GM23338 (cell line): ENCODE data around the gene TYW3. TPM values are rescaled to one million over a fixed set of nuclear protein-coding genes. Genes with fewer than 3 reads are reported as not detected.
A peak's percentile ranks its signal among the peaks of the same experiment; 100 is the strongest.

Source experiments
- ATAC-seq: fragments of 200-7000 bp; cut with Tn5 transposase; 3 replicates; pipeline ENCODE4 v1.9.1; 2020
- DNase-seq: peaks from one replicate; pipeline ENCODE4 v3.0.0-alpha.2; 2015; ENCODE audit warnings: low spot score
- H2AFZ ChIP-seq: fragments of 200-600 bp; sonication (generic); 2 replicates; pipeline ENCODE4 v1.8.0; 2016; ENCODE audit warnings: antibody characterized with exemption, mild to moderate bottlenecking, moderate library complexity
- H3F3A ChIP-seq: fragments of 200-600 bp; sonication (generic); replicated peaks from 2 replicates; pipeline ENCODE4 v1.8.0; 2017; ENCODE audit warnings: antibody characterized with exemption, mixed run types, low read depth
- H3K27ac ChIP-seq: fragments of 200-600 bp; sonication (generic); 2 replicates; pipeline ENCODE4 v1.6.1; 2016; ENCODE audit warnings: low read depth
- H3K27me3 ChIP-seq: fragments of 200-600 bp; sonication (generic); 2 replicates; pipeline ENCODE4 v1.8.0; 2016; ENCODE audit warnings: mild to moderate bottlenecking, mixed run types, moderate library complexity; ENCODE audit not compliant: insufficient read depth
- H3K36me3 ChIP-seq: fragments of 200-600 bp; sonication (generic); 2 replicates; pipeline ENCODE4 v1.8.0; 2016; ENCODE audit warnings: mild to moderate bottlenecking; ENCODE audit not compliant: insufficient read depth
- H3K4me1 ChIP-seq: fragments of 200-600 bp; sonication (generic); 2 replicates; pipeline ENCODE4 v1.8.0; 2016; ENCODE audit warnings: mild to moderate bottlenecking, moderate library complexity; ENCODE audit not compliant: insufficient read depth
- H3K4me2 ChIP-seq: fragments of 200-600 bp; sonication (generic); 2 replicates; pipeline ENCODE4 v1.7.1; 2017; ENCODE audit warnings: mixed run types
- H3K4me3 ChIP-seq: fragments of 200-600 bp; sonication (generic); 2 replicates; pipeline ENCODE4 v1.6.1; 2016; ENCODE audit warnings: mixed run types
- H3K79me2 ChIP-seq: fragments of 200-600 bp; sonication (generic); replicated peaks from 2 replicates; pipeline ENCODE4 v1.8.0; 2017; ENCODE audit warnings: mild to moderate bottlenecking; ENCODE audit not compliant: insufficient read depth
- H3K9me2 ChIP-seq: fragments of 200-600 bp; sonication (generic); 2 replicates; pipeline ENCODE4 v1.8.0; 2017; ENCODE audit not compliant: insufficient read depth
- H4K20me1 ChIP-seq: fragments of 200-600 bp; sonication (generic); replicated peaks from 2 replicates; pipeline ENCODE4 v1.8.0; 2017; ENCODE audit warnings: mild to moderate bottlenecking; ENCODE audit not compliant: insufficient read depth
- H3K27ac Mint-ChIP-seq: 2 replicates; pipeline ENCODE4 v1.8.0; 2020; ENCODE audit warnings: inconsistent platforms, mild to moderate bottlenecking, moderate library complexity, mixed read lengths
- H3K27me3 Mint-ChIP-seq: 3 replicates; pipeline ENCODE4 v1.8.0; 2022; ENCODE audit warnings: low read depth, mild to moderate bottlenecking, moderate library complexity, mixed read lengths, inconsistent platforms; ENCODE audit not compliant: insufficient read depth, poor library complexity
- H3K36me3 Mint-ChIP-seq: 3 replicates; pipeline ENCODE4 v1.8.0; 2021; ENCODE audit warnings: low read depth, mild to moderate bottlenecking, inconsistent platforms, moderate library complexity, mixed read lengths
- H3K4me1 Mint-ChIP-seq: 3 replicates; pipeline ENCODE4 v1.8.0; 2020; ENCODE audit warnings: mild to moderate bottlenecking, inconsistent platforms, mixed read lengths
- H3K4me3 Mint-ChIP-seq: 3 replicates; pipeline ENCODE4 v1.8.0; 2021; ENCODE audit warnings: moderate library complexity, mild to moderate bottlenecking, inconsistent platforms, mixed read lengths
- H3K9me3 Mint-ChIP-seq: 3 replicates; pipeline ENCODE4 v1.8.0; 2020; ENCODE audit warnings: moderate library complexity, mild to moderate bottlenecking, inconsistent platforms, mixed read lengths
- CTCF ChIP-seq, 2 experiments: fragments of 200-600 bp in 1 of 2; sonication (generic) in 1 of 2; conservative IDR thresholded peaks; 2 replicates each; pipeline versions ENCODE4 v1.5.1 to v1.6.1; 2016 to 2017; ENCODE audit warnings: antibody characterized with exemption in 2 of 2, low read depth in 2 of 2, mild to moderate bottlenecking in 2 of 2, moderate library complexity in 1 of 2
- ETS1 ChIP-seq: IDR thresholded peaks from 2 replicates; pipeline ENCODE4 v1.6.1; 2016; ENCODE audit warnings: antibody characterized with exemption
- EZH2 ChIP-seq: fragments of 200-600 bp; sonication (generic); IDR thresholded peaks from one replicate; pipeline ENCODE4 v1.8.0; 2017; ENCODE audit warnings: antibody characterized with exemption, mild to moderate bottlenecking, low read depth; ENCODE audit not compliant: unreplicated experiment
- EZH2phosphoT487 ChIP-seq: fragments of 200-600 bp; sonication (generic); IDR thresholded peaks from one replicate; pipeline ENCODE4 v1.8.1; 2018; ENCODE audit warnings: antibody characterized with exemption; ENCODE audit not compliant: unreplicated experiment
- JUNB ChIP-seq: IDR thresholded peaks from one replicate; pipeline ENCODE4 v1.6.1; 2016; ENCODE audit warnings: antibody characterized with exemption; ENCODE audit not compliant: unreplicated experiment
- POLR2AphosphoS5 ChIP-seq: IDR thresholded peaks from 2 replicates; pipeline ENCODE4 v1.6.1; 2016; ENCODE audit warnings: antibody characterized with exemption, low read depth
- STAT1 ChIP-seq: IDR thresholded peaks from one replicate; pipeline ENCODE4 v1.6.1; 2016; ENCODE audit warnings: antibody characterized with exemption; ENCODE audit not compliant: unreplicated experiment
- ZNF114 ChIP-seq: fragments of 250-450 bp; sonication (Bioruptor Pico); IDR thresholded peaks from 2 replicates; pipeline ENCODE4 v1.5.0; 2020; ENCODE audit warnings: mild to moderate bottlenecking, moderate library complexity
- ZNF331 ChIP-seq: fragments of 250-450 bp; sonication (Bioruptor Pico); IDR thresholded peaks from 2 replicates; pipeline ENCODE4 v1.5.0; 2020; ENCODE audit warnings: low read depth, mild to moderate bottlenecking, moderate library complexity
- ZNF462 ChIP-seq: fragments of 250-450 bp; sonication (Bioruptor Pico); IDR thresholded peaks from 2 replicates; pipeline ENCODE4 v1.5.0; 2020; ENCODE audit warnings: mild to moderate bottlenecking, moderate library complexity
- polyA plus RNA-seq: library from polyadenylated mRNA; unstranded; fragments of >200 nt; fragmentation: Nextera tagmentation; extraction: Ambion mirVana; gene quantifications from 2 replicates; pipeline ENCODE4 v1.2.1, GENCODE V29; 2016
- total RNA-seq: library from RNA; depleted of rRNA; stranded (reverse); fragments of >200 nt; shearing (Covaris generic); gene quantifications from 2 replicates; pipeline ENCODE4 v1.2.3, GENCODE V29; 2014

Gene TYW3
- total and polyA plus RNA-seq, 2 experiments from 2014 or later, result 29.6 to 66.8 TPM

- Histone ChIP-seq H3K27me3 (no peaks in the 10 kb centered on the region), H3F3A (no peaks in the 10 kb centered on the region), H3K4me1 (no peaks in the 10 kb centered on the region; the same call in 1 of the 2 replicates), H3K4me3 (no peak overlapping the region), H3K4me2 (no peak overlapping the region), H3K9me2 (0 out of 2 replicates have a peak, but pooled peaks cover 8% of the 10 kb centered on the region), H2AFZ (no peak overlapping the region), H4K20me1 (no peaks in the 10 kb centered on the region), H3K27ac (no peak overlapping the region), H3K36me3 (no peaks in the 10 kb centered on the region), H3K79me2 (no peaks in the 10 kb centered on the region)
- no peak for ATAC-seq
- H3K9me3 Mint-ChIP-seq, result peaks cover 6% of the 10 kb centered on the region; the same call in 1 of the 3 replicates
- H3K27ac Mint-ChIP-seq, result no peak overlapping the region
- no peak overlapping the region for H3K4me3 Mint-ChIP-seq
- H3K4me1 Mint-ChIP-seq, result peaks cover 3% of the 10 kb centered on the region; the same call in 1 of the 3 replicates
- TF ChIP-seq ZNF114 (CRISPR knock-in tag) (no peak), STAT1 (no peak), ZNF462 (CRISPR knock-in tag) (no peak)
- H3K27me3 Mint-ChIP-seq, result no peaks in the 10 kb centered on the region
- no peak for DNase-seq
- H3K36me3 Mint-ChIP-seq, result no peaks in the 10 kb centered on the region; the same call in 2 of the 3 replicates
These were observed 58.5 kb downstream of the TYW3 start for GRCh38 chr1:74791491-74791890.

- Histone ChIP-seq H3F3A (no peaks in the 10 kb centered on the region), H3K4me3 (no peak overlapping the region), H4K20me1 (no peaks in the 10 kb centered on the region), H3K9me2 (peaks cover 10% of the 10 kb centered on the region), H3K4me1 (no peaks in the 10 kb centered on the region), H2AFZ (peak overlapping the region; percentile 4; the same call in 1 of the 2 replicates), H3K27me3 (no peaks in the 10 kb centered on the region), H3K27ac (0 out of 2 replicates have a peak overlapping the region, but pooled peaks have one; percentile 70), H3K36me3 (no peaks in the 10 kb centered on the region), H3K4me2 (no peak overlapping the region), H3K79me2 (no peaks in the 10 kb centered on the region)
- Mint-ChIP-seq H3K27ac (no peak overlapping the region), H3K27me3 (peaks cover 5% of the 10 kb centered on the region), H3K36me3 (peaks cover 22% of the 10 kb centered on the region), H3K4me1 (peaks cover 3% of the 10 kb centered on the region; the same call in 2 of the 3 replicates), H3K9me3 (peaks cover 27% of the 10 kb centered on the region), H3K4me3 (no peak overlapping the region)
- DNase-seq (peak; percentile 28), ATAC-seq (no peak)
- no peak for TF ChIP-seq EZH2
- no peak for TF ChIP-seq STAT1
- no peak for TF ChIP-seq JUNB
- no peak for TF ChIP-seq CTCF (conservative IDR thresholded peaks at IDR 0.05; ENCODE audit: low read depth in 2 of 2)
- TF ChIP-seq POLR2AphosphoS5, result no peak
- no peak for TF ChIP-seq EZH2phosphoT487
- no peak for TF ChIP-seq ZNF331 (CRISPR knock-in tag)
- TF ChIP-seq ETS1, result no peak
These were observed 66.2 kb downstream of the TYW3 start for GRCh38 chr1:74799119-74799657.
